H9 (cell line): ENCODE data around the gene TMED5. TPM values are rescaled to one million over a fixed set of nuclear protein-coding genes. Genes with fewer than 3 reads are reported as not detected.

Source experiments
- DNase-seq: peaks from one replicate; pipeline ENCODE4 v3.0.0-alpha.2; 2017
- H2AFZ ChIP-seq: one replicate; pipeline ENCODE4 v1.6.1; 2013; ENCODE audit warnings: mild to moderate bottlenecking, low read length, control low read depth, moderate library complexity
- H2AK5ac ChIP-seq: 2 replicates; pipeline ENCODE4 v1.6.1; 2013; ENCODE audit warnings: low read length, control low read depth, mixed read lengths; ENCODE audit not compliant: insufficient read length
- H2BK120ac ChIP-seq: one replicate; pipeline ENCODE4 v1.6.1; 2013; ENCODE audit warnings: low read depth, mild to moderate bottlenecking, low read length, control low read depth, inconsistent platforms; ENCODE audit not compliant: poor library complexity, severe bottlenecking
- H2BK12ac ChIP-seq: 2 replicates; pipeline ENCODE4 v1.6.1; 2013; ENCODE audit warnings: low read length, control low read depth, mixed read lengths, low read depth; ENCODE audit not compliant: insufficient read length
- H2BK15ac ChIP-seq: 2 replicates; pipeline ENCODE4 v1.6.1; 2013; ENCODE audit warnings: low read depth, low read length, control low read depth
- H2BK20ac ChIP-seq: one replicate; pipeline ENCODE4 v1.6.1; 2013; ENCODE audit warnings: low read depth, mild to moderate bottlenecking, low read length, control low read depth, inconsistent platforms; ENCODE audit not compliant: poor library complexity, severe bottlenecking
- H2BK5ac ChIP-seq: 2 replicates; pipeline ENCODE4 v1.6.1; 2013; ENCODE audit warnings: low read length, control low read depth, mixed read lengths; ENCODE audit not compliant: insufficient read length
- H3K14ac ChIP-seq: 2 replicates; pipeline ENCODE4 v1.6.1; 2013; ENCODE audit warnings: low read length, control low read depth; ENCODE audit not compliant: insufficient read depth
- H3K18ac ChIP-seq: 2 replicates; pipeline ENCODE4 v1.6.1; 2013; ENCODE audit warnings: low read depth, mild to moderate bottlenecking, mixed read lengths, low read length, control low read depth; ENCODE audit not compliant: insufficient read length
- H3K23ac ChIP-seq: 2 replicates; pipeline ENCODE4 v1.6.1; 2013; ENCODE audit warnings: low read length, control low read depth, mixed read lengths, low read depth; ENCODE audit not compliant: insufficient read length
- H3K23me2 ChIP-seq: 2 replicates; pipeline ENCODE4 v1.6.1; 2013; ENCODE audit warnings: low read depth, mild to moderate bottlenecking, mixed read lengths, low read length, control low read depth; ENCODE audit not compliant: insufficient read length, poor library complexity, severe bottlenecking
- H3K27ac ChIP-seq: 2 replicates; pipeline ENCODE4 v1.5.1; 2013; ENCODE audit warnings: low read length, control low read depth, mixed read lengths, low read depth; ENCODE audit not compliant: insufficient read length
- H3K27me3 ChIP-seq: 2 replicates; pipeline ENCODE4 v1.6.1; 2013; ENCODE audit warnings: low read length, control low read depth, inconsistent platforms; ENCODE audit not compliant: insufficient read depth
- H3K4ac ChIP-seq: 2 replicates; pipeline ENCODE4 v1.6.1; 2013; ENCODE audit warnings: low read depth, mild to moderate bottlenecking, control low read depth, inconsistent platforms, low read length, moderate library complexity
- H3K4me1 ChIP-seq: 2 replicates; pipeline ENCODE4 v1.6.1; 2013; ENCODE audit warnings: low read length, control low read depth, inconsistent platforms; ENCODE audit not compliant: insufficient read depth
- H3K4me2 ChIP-seq: 2 replicates; pipeline ENCODE4 v1.6.1; 2013; ENCODE audit warnings: low read length, control low read depth, mixed read lengths; ENCODE audit not compliant: insufficient read length, insufficient read depth
- H3K56ac ChIP-seq: 2 replicates; pipeline ENCODE4 v1.6.1; 2013; ENCODE audit warnings: low read depth, mild to moderate bottlenecking, mixed read lengths, low read length, control low read depth; ENCODE audit not compliant: insufficient read length
- H3K79me1 ChIP-seq: 2 replicates; pipeline ENCODE4 v1.6.1; 2013; ENCODE audit warnings: low read depth, mild to moderate bottlenecking, moderate library complexity, low read length, control low read depth, inconsistent platforms; ENCODE audit not compliant: insufficient read depth, poor library complexity, severe bottlenecking
- H3K79me2 ChIP-seq: 2 replicates; pipeline ENCODE4 v1.6.1; 2013; ENCODE audit warnings: low read length, control low read depth, inconsistent platforms; ENCODE audit not compliant: insufficient read depth
- H3K9ac ChIP-seq: 2 replicates; pipeline ENCODE4 v1.6.1; 2013; ENCODE audit warnings: low read length, control low read depth, mixed read lengths; ENCODE audit not compliant: insufficient read length; ENCODE audit errors: extremely low read depth
- H3K9me3 ChIP-seq: one replicate; pipeline ENCODE4 v1.6.1; 2013; ENCODE audit warnings: low read depth, low read length, inconsistent platforms; ENCODE audit not compliant: control insufficient read depth
- H3T11ph ChIP-seq: one replicate; pipeline ENCODE4 v1.6.1; 2013; ENCODE audit warnings: mild to moderate bottlenecking, low read length, control low read depth, inconsistent platforms
- H4K20me1 ChIP-seq: one replicate; pipeline ENCODE4 v1.6.1; 2013; ENCODE audit not compliant: control insufficient read depth, insufficient read length, insufficient read depth
- H4K5ac ChIP-seq: 2 replicates; pipeline ENCODE4 v1.6.1; 2013; ENCODE audit warnings: low read depth, mild to moderate bottlenecking, mixed read lengths, low read length, control low read depth; ENCODE audit not compliant: insufficient read length
- H4K8ac ChIP-seq: replicated peaks from 2 replicates; pipeline ENCODE4 v1.6.1; 2013; ENCODE audit warnings: low read length, control low read depth, mixed read lengths, low read depth; ENCODE audit not compliant: insufficient read length
- H4K91ac ChIP-seq: 2 replicates; pipeline ENCODE4 v1.6.1; 2013; ENCODE audit warnings: low read depth, mild to moderate bottlenecking, moderate library complexity, mixed read lengths, low read length, control low read depth; ENCODE audit not compliant: insufficient read length
- H3K27ac Mint-ChIP-seq, 3 experiments: 2 replicates in 2 of 3; 3 replicates in 1 of 3; pipeline ENCODE4 v1.8.0; 2020 to 2021; ENCODE audit warnings: mixed read lengths in 3 of 3, mild to moderate bottlenecking in 1 of 3, moderate library complexity in 1 of 3
- H3K27me3 Mint-ChIP-seq: 2 replicates; pipeline ENCODE4 v1.8.0; 2021; ENCODE audit warnings: low read depth, mild to moderate bottlenecking, moderate library complexity, mixed read lengths
- H3K36me3 Mint-ChIP-seq, 3 experiments: 2 replicates in 2 of 3; 3 replicates in 1 of 3; pipeline ENCODE4 v1.8.0; 2020 to 2021; ENCODE audit warnings: low read depth in 3 of 3, mixed read lengths in 3 of 3; ENCODE audit not compliant: insufficient read depth in 1 of 3
- H3K4me1 Mint-ChIP-seq, 2 experiments: 2 replicates each; pipeline ENCODE4 v1.8.0; 2020; ENCODE audit warnings: mixed read lengths in 2 of 2
- H3K4me3 Mint-ChIP-seq, 2 experiments: 2 replicates in 1 of 2; 3 replicates in 1 of 2; pipeline ENCODE4 v1.8.0; 2020 to 2021; ENCODE audit warnings: mild to moderate bottlenecking in 2 of 2, mixed read lengths in 2 of 2, moderate library complexity in 1 of 2
- H3K9me3 Mint-ChIP-seq, 2 experiments: 2 replicates in 1 of 2; 3 replicates in 1 of 2; pipeline ENCODE4 v1.8.0; 2020; ENCODE audit warnings: mild to moderate bottlenecking in 2 of 2, mixed read lengths in 2 of 2, moderate library complexity in 1 of 2
- CTCF ChIP-seq: fragments of 200-600 bp; sonication (generic); conservative IDR thresholded peaks from 3 replicates; pipeline ENCODE4 v1.8.0; 2021; ENCODE audit warnings: antibody characterized with exemption, mild to moderate bottlenecking
- WGBS: extraction: QIAGEN DNeasy Blood & Tissue Kit; methylation state at CpG from one replicate; pipeline ENCODE4 v1.1.7; 2013; ENCODE audit warnings: missing lambda C conversion rate, low lambda C conversion rate, mixed read lengths; ENCODE audit not compliant: insufficient read length; ENCODE audit errors: extremely low coverage; 5-methylcytosine and 5-hydroxymethylcytosine counted together
- total RNA-seq: library from RNA; stranded (reverse); gene quantifications from 2 replicates; pipeline ENCODE4 v1.2.1, GENCODE V29; 2021

Gene TMED5
- total RNA-seq, 1 experiment from 2014 or later, result 35.0 TPM

- H3K23me2 ChIP-seq, result no peaks in the 10 kb centered on the region
- H3K14ac ChIP-seq, result no peak overlapping the region
- H3K23ac ChIP-seq, result no peak overlapping the region
- Mint-ChIP-seq H3K36me3 (peaks cover 34 to 43% (median 43%) of the 10 kb centered on the region in 3 experiments), H3K9me3 (peaks cover 5 to 7% of the 10 kb centered on the region in 2 experiments; a peak in 1 of 5 replicates), H3K4me1 (peaks cover 39 to 51% of the 10 kb centered on the region in 2 experiments), H3K27ac (peak overlapping the region; percentile 39 to 72 (median 63); a peak in 5 of 7 replicates), H3K4me3 (no peak overlapping the region), H3K27me3 (no peaks in the 10 kb centered on the region)
- H3K79me2 ChIP-seq, result peaks cover 63% of the 10 kb centered on the region
- no peaks in the 10 kb centered on the region for H3K9me3 ChIP-seq
- no peaks in the 10 kb centered on the region for H3K79me1 ChIP-seq
- H3K56ac ChIP-seq, result no peak overlapping the region
- no peak overlapping the region for H4K5ac ChIP-seq
- no peak overlapping the region for H3K4ac ChIP-seq
- no peak overlapping the region for H3T11ph ChIP-seq
- H2BK5ac ChIP-seq, result no peak overlapping the region
- H2BK120ac ChIP-seq, result no peak overlapping the region
- H4K20me1 ChIP-seq, result no peaks in the 10 kb centered on the region
- H3K27ac ChIP-seq, result no peak overlapping the region
- no peak overlapping the region for H2BK15ac ChIP-seq
- TF ChIP-seq CTCF, result no peak
- H2BK12ac ChIP-seq, result no peak overlapping the region
- no peaks in the 10 kb centered on the region for H3K27me3 ChIP-seq
- no peak overlapping the region for H2AK5ac ChIP-seq
- H2BK20ac ChIP-seq, result no peak overlapping the region
- no peak overlapping the region for H3K18ac ChIP-seq
- no peak overlapping the region for H4K8ac ChIP-seq
- no CpG with 5 or more reads among the region's 4 CpGs for WGBS
- no peak overlapping the region for H3K4me2 ChIP-seq
- no peak overlapping the region for H3K9ac ChIP-seq
- no peak overlapping the region for H4K91ac ChIP-seq
- no peaks in the 10 kb centered on the region; the same call in 1 of the 2 replicates for H3K4me1 ChIP-seq
- no peak for DNase-seq
- H2AFZ ChIP-seq, result no peak overlapping the region
Measured at GRCh38 chr1:93102142-93102541, 78.1 kb downstream of the TMED5 start.

Other genes starting within 250 kb of the TMED5 start
- gene DIPK1A, start 219.0 kb downstream of the TMED5 start, total RNA-seq, result 3.3 and 3.8 TPM in 2 replicates
- 103 and 110 TPM in 2 replicates for gene MTF2, start 101.1 kb downstream of the TMED5 start, total RNA-seq
- gene CCDC18, start 311 bp upstream of the TMED5 start, total RNA-seq, result 17.3 and 19.5 TPM in 2 replicates
- 87.3 TPM in 2 replicates for gene DR1, start 165.5 kb upstream of the TMED5 start, total RNA-seq